GM21529 (cell line): ENCODE results near the gene UGT1A10.

Experiments
- ATAC-seq: cut with Tn5 transposase; IDR thresholded peaks from one replicate; pipeline ENCODE4 v1.9.1; 2021; ENCODE audit not compliant: unreplicated experiment

UGT1A10 gene

DNA sequence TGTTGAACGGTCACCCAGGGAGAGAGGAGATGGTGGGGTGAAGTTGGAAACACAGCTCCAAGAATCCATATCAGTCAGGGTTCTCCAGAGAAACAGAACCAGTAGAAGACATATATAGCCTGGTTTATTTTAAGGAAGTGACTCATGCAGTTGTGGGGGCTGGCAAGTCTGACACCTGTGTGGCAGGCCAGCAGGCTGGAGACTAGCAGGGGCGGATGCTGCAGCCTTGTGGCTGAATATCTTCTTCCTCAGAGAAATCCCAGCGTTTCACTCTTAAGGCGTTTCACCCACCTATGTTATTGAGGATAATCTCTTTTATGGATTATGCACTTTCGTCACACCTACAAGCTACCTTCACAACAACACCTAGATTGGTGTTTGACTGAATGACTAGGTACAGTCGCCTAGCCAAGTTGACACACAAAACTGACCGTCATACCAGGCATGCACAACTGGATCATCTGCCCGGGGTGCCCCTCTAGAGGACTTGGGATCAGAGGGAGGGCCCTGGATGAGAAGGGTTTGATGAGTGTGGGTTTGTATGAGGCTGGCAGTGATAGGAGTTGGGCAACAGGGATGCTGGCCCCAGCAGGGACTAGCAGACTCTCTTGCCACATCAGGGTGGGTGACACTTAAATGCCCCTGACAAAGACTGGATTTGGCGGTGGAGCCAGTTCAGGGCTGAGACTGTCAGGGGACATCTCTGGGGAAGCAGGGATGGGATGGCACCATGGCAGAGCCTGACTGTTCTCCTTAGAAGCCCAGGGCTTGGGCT, 165.3 kb downstream of the UGT1A10 start:
- ATAC-seq = peak; percentile 64

DNA sequence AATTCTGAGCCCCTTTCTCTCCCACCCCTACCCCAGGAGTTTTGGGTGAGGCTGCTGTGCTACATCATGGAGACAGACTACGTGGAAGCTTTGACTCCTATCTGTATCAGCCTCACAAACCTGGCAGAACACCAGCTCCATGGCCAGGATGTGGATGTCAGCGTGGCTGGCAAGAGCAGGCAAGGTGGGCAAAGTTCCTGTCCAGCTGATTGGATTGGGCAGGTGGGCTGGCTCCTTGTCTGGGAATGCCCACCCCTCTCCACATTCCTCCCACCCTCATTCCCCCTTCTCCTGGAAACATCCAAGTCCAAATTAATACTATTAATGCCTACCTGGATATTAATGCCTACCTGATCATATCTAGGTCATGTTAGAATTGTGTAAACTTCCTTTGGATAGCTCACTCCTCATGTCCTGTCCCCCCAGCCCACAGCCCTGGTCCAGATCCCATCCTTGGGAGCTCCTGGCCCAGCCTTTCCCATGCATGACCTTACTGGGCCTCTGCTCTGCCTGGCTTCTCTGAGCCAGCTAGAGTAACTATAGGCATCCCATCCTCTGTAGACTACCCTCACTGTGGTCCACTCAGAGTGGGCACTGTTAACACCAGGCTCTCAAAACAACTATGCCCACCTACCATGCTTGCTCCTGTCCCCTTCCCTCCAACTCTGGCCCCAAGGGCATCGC, 166.0 kb downstream of the UGT1A10 start:
- no peak for ATAC-seq

GRCh38 chr2:233803292-233803911, 167.2 kb downstream of the UGT1A10 start:
- ATAC-seq = no peak

GRCh38 chr2:233803994-233804393, 167.7 kb downstream of the UGT1A10 start:
- no peak for ATAC-seq

DNA sequence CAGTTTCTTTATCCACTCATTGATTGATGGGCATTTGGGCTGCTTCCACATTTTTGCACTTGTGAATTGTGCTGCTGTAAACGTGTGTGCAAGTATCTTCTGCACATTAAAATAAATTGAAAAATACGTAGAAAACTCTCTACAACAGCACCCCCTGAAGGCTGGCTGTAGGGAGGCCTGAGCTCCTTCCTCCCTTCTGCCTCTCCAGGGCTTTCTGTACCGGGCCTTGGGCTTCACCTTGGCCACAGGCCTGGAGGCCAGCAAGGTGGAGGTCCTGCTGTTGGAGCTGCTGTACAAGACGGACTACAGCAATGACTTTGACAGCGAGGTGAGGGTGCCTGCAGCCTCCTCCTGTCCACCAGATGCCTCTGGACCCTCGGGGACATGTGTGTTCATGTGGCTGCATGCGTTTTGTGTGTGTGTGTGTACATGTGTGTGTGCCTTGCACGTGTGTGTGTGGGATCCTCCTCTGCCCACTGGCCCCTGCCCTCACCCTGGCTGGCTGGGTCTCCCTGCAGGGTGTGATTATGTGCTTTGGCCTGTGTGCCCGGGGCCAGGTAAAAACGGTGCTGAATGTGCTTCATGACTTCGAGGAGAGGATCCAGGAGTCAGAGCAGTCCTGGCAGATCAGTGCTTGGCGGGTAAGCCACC, 171.1 kb downstream of the UGT1A10 start:
- no peak for ATAC-seq

GRCh38 chr2:233807966-233808935, 172.0 kb downstream of the UGT1A10 start:
- no peak for ATAC-seq

DNA sequence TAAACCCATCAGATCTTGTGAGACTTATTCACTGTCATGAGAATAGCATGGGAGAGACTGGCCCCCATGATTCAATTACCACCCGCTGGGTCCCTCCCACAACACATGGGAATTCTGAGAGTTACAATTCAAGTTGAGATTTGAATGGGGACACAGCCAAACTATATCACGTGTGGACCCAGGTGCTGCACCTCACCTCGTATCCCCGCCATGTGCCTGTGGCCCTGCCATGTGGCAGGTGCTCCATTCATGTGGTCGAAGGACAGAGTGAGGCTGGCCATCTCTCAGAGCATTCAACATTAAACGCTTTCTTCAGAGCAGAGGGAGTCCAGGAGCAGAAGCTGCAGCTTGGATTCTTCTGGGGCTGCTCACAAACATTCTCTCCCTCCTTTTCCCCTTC, 174.1 kb downstream of the UGT1A10 start:
- no peak for ATAC-seq

GRCh38 chr2:233811087-233811486, 174.8 kb downstream of the UGT1A10 start:
- ATAC-seq = no peak

- ATAC-seq = no peak
Observed at GRCh38 chr2:233811732-233812131, 175.5 kb downstream of the UGT1A10 start.

GRCh38 chr2:233813236-233814055, 177.2 kb downstream of the UGT1A10 start:
- no peak for ATAC-seq

GRCh38 chr2:233814056-233814835, 178.0 kb downstream of the UGT1A10 start:
- no peak for ATAC-seq

DNA sequence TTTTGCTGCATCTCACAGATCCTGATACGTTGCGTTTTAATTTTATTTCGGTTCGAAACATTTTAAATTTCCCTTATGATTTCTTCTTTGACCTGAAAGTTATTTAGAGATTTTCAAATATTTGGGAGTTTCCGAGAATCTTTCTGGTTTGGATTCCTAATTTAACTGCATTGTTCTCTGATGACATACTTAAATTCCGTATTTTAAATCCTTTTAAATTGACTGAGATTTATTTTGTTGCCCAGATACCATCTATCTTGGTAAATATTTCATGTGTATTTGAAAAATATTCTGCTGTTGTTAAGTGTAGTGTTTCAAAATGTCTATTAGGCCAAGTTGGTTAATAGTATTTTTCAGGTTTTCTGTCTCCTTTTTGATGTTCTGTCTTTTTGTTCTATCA, 179.6 kb downstream of the UGT1A10 start:
- ATAC-seq = no peak

GRCh38 chr2:233816334-233816733, 180.1 kb downstream of the UGT1A10 start:
- ATAC-seq = no peak

DNA sequence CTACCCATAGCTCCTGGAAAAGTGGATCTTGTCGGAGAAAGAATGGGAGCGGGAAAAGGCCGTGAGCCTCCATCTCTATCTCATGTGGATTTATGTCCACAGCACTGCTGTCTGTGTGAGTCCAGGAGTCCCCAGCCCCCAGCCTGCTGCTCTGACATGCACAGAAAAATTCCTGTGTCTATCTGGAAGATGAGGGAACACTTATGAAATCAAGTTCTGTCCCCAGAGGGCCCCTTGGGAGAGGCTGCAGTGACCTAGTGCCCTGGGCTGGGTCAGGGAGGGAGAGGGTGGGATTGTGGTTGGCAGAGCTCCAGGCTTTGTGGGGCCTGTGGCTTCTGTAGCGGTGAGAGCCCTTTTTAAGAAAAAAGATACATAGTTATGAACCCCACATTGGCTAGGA, 180.5 kb downstream of the UGT1A10 start:
- no peak for ATAC-seq

- no peak for ATAC-seq
Observed at GRCh38 chr2:233817361-233817911, 181.2 kb downstream of the UGT1A10 start.

GRCh38 chr2:233817995-233818638, 181.9 kb downstream of the UGT1A10 start:
- ATAC-seq = no peak

DNA sequence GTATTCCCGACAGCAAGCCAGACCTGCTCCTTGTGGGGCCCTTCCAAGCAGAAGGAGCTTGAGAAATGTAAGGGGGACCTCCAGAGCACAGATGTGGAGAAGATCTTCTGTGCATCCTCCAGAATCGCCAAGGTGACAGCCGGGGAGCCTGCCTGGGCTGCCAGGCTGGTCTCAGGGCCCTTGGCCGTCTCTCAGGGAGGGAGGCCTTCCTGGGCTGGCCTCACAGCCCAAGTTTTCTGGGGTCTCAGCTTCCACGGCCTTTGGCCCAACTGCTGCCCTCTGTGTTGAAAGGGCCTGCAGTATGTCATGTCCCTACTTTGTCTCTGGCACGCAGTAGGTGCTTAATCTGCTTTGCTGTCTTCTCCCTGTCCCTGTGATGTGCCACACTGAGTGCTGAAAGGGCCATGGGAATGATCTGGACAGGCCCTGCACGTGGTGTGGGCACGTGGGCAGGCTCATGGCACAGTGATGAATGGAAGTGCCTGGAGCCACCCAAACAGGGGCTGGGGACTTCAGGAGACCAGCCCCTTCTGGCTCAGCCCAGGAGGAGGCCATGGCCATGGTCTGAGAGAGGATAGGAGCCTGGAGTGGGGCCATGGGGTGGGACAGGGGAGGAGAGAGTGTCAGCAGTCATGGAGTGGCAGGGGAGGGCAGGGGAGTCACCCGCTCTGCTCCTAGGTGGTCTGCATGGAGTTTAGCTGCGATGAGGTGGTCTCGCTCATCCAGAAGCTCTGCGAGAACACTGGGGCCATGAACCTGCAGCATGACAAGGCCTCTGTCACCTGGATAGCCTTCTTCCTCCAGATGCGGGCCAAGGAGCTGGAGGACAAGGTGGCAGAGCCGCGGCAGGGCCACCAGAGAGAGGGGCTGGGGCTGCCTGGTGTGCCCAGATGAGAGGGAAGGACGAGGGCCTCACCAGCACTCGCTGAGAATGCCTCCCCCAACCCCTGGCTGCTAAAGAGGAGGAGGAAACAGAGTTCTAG, 182.7 kb downstream of the UGT1A10 start:
- ATAC-seq = no peak
